Mesothelial cell of epicardium (in vitro differentiated cells): ENCODE data around the gene DIP2C. TPM values are rescaled to one million over a fixed set of nuclear protein-coding genes. Genes with fewer than 3 reads are reported as not detected.

ENCODE experiments used
- DNase-seq, 2 experiments: peaks; one replicate each; pipeline ENCODE4 v3.0.0; 2021; ENCODE audit warnings: low spot score in 2 of 2; ENCODE audit not compliant: unreplicated experiment in 2 of 2
- H3K27ac Mint-ChIP-seq: 2 replicates; pipeline ENCODE4 v1.8.0; 2021; ENCODE audit warnings: mixed read lengths
- H3K27me3 Mint-ChIP-seq: 2 replicates; pipeline ENCODE4 v1.8.0; 2021; ENCODE audit warnings: low read depth, mixed read lengths
- H3K36me3 Mint-ChIP-seq: 2 replicates; pipeline ENCODE4 v1.8.0; 2021; ENCODE audit warnings: mixed read lengths
- H3K4me1 Mint-ChIP-seq: 2 replicates; pipeline ENCODE4 v1.8.0; 2021; ENCODE audit warnings: mixed read lengths
- H3K4me3 Mint-ChIP-seq: 2 replicates; pipeline ENCODE4 v1.8.0; 2021; ENCODE audit warnings: mild to moderate bottlenecking, moderate library complexity, mixed read lengths
- H3K9me3 Mint-ChIP-seq: 2 replicates; pipeline ENCODE4 v1.8.0; 2021; ENCODE audit warnings: mixed read lengths
- total RNA-seq: library from RNA; stranded (reverse); gene quantifications from 3 replicates; pipeline ENCODE4 v1.2.1, GENCODE V29; 2021
- TF ChIP-seq, protein P1 (sequence below): fragments of 200-600 bp; sonication (generic); IDR thresholded peaks from one replicate; pipeline ENCODE4 v1.5.0; 2021; ENCODE audit warnings: antibody characterized with exemption; ENCODE audit not compliant: unreplicated experiment

DIP2C gene
- total RNA-seq, 1 donor from 2014 or later = 30.3 TPM

DNA sequence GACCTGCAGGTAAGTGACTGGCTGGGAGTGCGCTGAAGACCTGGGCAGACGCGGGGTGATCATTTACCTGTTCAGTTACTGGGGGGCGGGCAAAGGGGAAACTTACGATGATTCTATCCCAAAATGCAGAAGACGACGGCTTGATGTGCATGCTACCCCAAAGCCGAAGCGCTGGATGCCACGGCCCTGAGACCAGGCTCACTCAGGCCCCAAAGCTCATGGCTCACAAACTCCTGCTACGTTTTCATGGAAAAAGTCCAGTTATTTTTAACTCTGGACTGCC, 200.6 kb downstream of the DIP2C start:
- no peak for DNase-seq
- Mint-ChIP-seq H3K4me3 (no peak overlapping the region), H3K9me3 (no peaks in the 10 kb centered on the region), H3K27ac (no peak overlapping the region), H3K27me3 (no peaks in the 10 kb centered on the region), H3K4me1 (peaks cover 40% of the 10 kb centered on the region), H3K36me3 (peaks cover 9% of the 10 kb centered on the region)
- TF ChIP-seq, protein P1, sequence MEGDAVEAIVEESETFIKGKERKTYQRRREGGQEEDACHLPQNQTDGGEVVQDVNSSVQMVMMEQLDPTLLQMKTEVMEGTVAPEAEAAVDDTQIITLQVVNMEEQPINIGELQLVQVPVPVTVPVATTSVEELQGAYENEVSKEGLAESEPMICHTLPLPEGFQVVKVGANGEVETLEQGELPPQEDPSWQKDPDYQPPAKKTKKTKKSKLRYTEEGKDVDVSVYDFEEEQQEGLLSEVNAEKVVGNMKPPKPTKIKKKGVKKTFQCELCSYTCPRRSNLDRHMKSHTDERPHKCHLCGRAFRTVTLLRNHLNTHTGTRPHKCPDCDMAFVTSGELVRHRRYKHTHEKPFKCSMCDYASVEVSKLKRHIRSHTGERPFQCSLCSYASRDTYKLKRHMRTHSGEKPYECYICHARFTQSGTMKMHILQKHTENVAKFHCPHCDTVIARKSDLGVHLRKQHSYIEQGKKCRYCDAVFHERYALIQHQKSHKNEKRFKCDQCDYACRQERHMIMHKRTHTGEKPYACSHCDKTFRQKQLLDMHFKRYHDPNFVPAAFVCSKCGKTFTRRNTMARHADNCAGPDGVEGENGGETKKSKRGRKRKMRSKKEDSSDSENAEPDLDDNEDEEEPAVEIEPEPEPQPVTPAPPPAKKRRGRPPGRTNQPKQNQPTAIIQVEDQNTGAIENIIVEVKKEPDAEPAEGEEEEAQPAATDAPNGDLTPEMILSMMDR = no peak

DNA sequence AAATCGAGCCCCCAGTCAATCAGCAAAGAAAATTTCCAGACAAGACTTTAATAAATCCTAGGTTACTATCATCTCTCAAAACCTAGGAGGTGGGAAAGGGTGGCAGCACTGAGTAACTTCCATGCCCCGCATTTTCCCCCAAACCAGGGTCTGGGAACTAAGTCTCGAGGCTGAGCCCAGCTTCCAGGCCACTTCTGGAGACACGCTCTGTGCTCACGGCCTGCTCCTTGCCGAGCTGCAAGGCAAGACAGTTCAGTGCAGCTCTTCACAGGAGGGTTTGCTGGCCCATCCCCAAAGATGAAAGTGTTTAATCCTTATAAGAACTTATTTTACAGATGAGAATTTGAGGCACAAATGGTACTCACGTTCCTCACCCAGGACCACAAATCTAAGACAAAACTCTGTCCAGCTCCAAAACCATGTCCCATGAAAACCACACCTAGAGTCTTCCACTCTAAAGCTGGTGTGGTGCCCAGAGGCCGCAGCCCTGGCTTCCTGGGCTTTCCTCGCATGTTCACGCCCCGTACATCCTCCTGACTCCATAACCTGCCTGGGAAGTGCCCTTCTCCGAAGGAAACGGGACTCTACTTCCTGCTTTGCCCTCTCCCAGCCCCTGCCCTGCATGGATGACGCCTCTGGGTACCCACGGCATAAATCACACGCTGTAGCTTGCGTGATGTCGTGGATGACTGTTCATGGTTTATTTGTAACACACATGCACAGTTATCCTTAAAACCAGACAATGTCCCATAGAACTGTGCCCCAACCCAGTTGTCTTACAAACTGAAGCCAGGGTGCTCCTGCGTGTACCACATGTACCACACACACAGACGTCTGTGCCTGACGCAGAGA, 201.2 kb downstream of the DIP2C start:
- TF ChIP-seq, protein P1 = no peak
- Mint-ChIP-seq H3K36me3 (peaks cover 9% of the 10 kb centered on the region), H3K9me3 (no peaks in the 10 kb centered on the region), H3K4me1 (peaks cover 39% of the 10 kb centered on the region), H3K27me3 (no peaks in the 10 kb centered on the region), H3K4me3 (no peak overlapping the region), H3K27ac (no peak overlapping the region)
- peak in 1 of 2 experiments; percentile 17 for DNase-seq

DNA sequence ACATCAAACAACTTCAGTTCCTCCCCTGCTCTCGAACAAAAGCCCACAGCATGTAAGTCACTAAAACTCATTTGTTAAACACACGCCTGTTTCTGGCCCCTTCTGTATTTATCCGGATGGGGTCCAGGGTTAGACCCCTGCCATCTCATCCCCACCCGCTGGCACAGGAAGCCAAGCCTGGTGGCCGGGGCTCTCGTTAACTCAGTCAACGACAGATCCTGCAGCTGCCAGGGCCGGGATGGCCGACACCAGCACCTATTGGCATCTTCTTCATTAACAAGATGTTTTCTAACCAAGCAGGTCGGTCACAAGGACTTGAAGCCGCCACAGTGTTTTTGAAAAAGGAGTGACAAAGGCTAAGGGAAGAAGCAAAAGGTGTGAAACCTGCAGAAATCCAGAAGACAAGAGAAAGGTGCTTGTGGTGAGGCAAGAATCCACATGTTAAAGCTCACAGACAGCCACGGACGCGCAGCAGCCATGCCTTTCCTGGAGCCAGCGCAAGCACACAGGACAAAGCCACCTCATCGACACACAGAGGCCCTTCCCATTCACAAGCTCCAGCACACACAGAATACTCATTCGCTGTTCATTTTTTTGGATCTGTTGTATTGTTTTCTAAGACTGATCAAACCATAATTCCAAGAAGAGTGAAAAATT, 202.7 kb downstream of the DIP2C start:
- no peaks in the 10 kb centered on the region for H3K27me3 Mint-ChIP-seq
- H3K9me3 Mint-ChIP-seq = no peaks in the 10 kb centered on the region
- H3K4me3 Mint-ChIP-seq = no peak overlapping the region
- H3K36me3 Mint-ChIP-seq = peaks cover 9% of the 10 kb centered on the region
- H3K4me1 Mint-ChIP-seq = peaks cover 27% of the 10 kb centered on the region
- peak in 1 of 2 experiments; percentile 24 for DNase-seq
- TF ChIP-seq, protein P1 = no peak
- no peak overlapping the region for H3K27ac Mint-ChIP-seq

DNA sequence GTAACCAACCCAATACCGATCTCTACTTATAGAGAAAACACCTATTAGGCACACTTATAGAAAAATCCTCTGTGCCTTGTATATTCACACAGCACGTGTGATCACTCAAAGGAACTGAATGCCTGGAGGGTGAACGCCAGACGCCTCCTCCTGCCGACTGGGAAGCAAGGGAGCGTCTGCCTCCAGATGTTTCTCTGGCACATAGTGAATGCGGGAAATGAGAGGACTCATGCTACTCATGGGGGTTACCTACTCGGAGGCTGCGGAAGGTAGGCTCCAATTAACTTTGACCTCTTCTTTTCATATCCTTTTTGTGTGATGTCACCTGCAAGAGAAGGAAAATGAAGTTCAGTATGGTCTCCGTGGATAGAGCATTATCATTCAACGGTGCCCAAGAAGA, 203.3 kb downstream of the DIP2C start:
- DNase-seq = peak in 1 of 2 experiments; percentile 28
- TF ChIP-seq, protein P1 = no peak
- Mint-ChIP-seq H3K27ac (no peak overlapping the region), H3K4me3 (no peak overlapping the region), H3K4me1 (peaks cover 28% of the 10 kb centered on the region), H3K27me3 (no peaks in the 10 kb centered on the region), H3K36me3 (peaks cover 9% of the 10 kb centered on the region), H3K9me3 (no peaks in the 10 kb centered on the region)

DNA sequence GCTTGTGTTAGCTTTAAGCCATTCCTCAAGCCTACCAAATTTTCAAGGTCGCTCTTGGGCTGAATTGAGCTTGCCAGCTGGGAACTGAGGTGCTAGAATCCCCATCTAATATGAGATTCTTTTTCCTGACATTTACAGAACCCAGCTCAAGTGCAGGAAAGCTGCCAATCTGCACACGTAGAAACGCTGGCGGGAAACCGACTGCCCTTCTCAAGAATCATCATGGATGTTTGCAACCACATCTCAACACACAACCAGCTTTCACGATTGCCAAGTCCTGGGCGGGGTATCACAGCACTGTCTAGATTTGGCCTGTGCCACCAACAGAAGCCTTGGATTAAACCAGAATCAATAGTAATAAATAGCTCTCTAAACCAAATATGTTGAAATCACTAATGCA, 203.7 kb downstream of the DIP2C start:
- no peak for DNase-seq
- Mint-ChIP-seq H3K27ac (no peak overlapping the region), H3K27me3 (no peaks in the 10 kb centered on the region), H3K4me3 (no peak overlapping the region), H3K36me3 (peaks cover 9% of the 10 kb centered on the region), H3K9me3 (no peaks in the 10 kb centered on the region), H3K4me1 (peaks cover 29% of the 10 kb centered on the region)
- TF ChIP-seq, protein P1 = no peak
